Measurements from ENCODE around the gene FAXC. TPM values are rescaled to one million over a fixed set of nuclear protein-coding genes. Genes with fewer than 3 reads are reported as not detected.

FAXC gene
- total RNA-seq, 3 donors from 2014 or later, result 1.0 to 25.8 (median 2.0) TPM

DNA sequence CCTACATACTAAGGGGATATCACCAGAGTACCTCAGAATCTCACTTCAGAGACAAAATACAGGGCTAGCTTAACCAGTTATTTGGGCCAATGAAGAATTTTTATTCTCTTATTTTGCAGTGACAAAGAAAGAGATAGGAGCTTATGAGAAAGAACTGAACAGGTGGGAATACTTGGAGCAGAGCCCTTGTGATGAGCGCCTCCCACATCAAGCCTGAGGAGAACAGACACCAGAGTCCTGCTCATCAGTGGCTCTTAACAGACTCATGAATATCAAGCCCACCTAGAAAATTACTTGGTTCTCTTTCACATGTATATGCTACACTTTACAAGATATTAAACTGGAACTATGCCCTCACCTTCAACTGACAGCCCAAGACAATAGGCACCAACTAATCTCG, 99.0 kb downstream of the FAXC start:
- no peak for DNase-seq
- no peak for ATAC-seq
- TF ChIP-seq, protein P1, sequence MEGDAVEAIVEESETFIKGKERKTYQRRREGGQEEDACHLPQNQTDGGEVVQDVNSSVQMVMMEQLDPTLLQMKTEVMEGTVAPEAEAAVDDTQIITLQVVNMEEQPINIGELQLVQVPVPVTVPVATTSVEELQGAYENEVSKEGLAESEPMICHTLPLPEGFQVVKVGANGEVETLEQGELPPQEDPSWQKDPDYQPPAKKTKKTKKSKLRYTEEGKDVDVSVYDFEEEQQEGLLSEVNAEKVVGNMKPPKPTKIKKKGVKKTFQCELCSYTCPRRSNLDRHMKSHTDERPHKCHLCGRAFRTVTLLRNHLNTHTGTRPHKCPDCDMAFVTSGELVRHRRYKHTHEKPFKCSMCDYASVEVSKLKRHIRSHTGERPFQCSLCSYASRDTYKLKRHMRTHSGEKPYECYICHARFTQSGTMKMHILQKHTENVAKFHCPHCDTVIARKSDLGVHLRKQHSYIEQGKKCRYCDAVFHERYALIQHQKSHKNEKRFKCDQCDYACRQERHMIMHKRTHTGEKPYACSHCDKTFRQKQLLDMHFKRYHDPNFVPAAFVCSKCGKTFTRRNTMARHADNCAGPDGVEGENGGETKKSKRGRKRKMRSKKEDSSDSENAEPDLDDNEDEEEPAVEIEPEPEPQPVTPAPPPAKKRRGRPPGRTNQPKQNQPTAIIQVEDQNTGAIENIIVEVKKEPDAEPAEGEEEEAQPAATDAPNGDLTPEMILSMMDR (IDR thresholded peaks at IDR 0.05), result no peak
- H3K36me3 ChIP-seq (ENCODE audit: low read depth), result no peaks in the 10 kb centered on the region
- no peaks in the 10 kb centered on the region for H3K9me3 ChIP-seq
- intact Hi-C loops (cut with DNase I, micrococcal nuclease), result no loop called here
- no peaks in the 10 kb centered on the region for H3K4me1 ChIP-seq (ENCODE audit: low read depth)
- no peak overlapping the region for H3K4me3 ChIP-seq

DNA sequence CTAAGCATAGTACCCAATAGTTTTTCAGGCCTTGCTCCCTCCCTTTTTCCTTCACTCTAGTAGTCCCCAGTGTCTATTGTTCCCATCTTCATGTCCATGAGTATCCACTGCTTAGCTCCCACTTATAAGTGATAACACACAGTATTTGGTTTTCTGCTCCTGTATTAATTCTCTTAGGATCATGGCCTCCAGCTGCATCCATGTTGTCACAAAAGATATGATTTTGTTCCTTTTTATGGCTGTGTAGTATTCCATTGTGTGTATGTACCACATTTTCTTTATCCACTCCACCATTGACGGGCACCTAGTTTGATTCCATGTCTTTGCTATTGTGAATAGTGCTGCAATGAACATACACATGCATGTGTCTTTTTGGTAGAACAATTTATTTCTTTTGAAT, 102.9 kb downstream of the FAXC start:
- TF ChIP-seq, protein P1 (IDR thresholded peaks at IDR 0.05), result no peak
- ATAC-seq (no peak), DNase-seq (no peak)
- intact Hi-C loops (cut with DNase I, micrococcal nuclease), result no loop called here
- Histone ChIP-seq H3K4me3 (no peak overlapping the region), H3K36me3 (ENCODE audit: low read depth) (no peaks in the 10 kb centered on the region), H3K9me3 (no peaks in the 10 kb centered on the region), H3K4me1 (ENCODE audit: low read depth) (no peaks in the 10 kb centered on the region)

DNA sequence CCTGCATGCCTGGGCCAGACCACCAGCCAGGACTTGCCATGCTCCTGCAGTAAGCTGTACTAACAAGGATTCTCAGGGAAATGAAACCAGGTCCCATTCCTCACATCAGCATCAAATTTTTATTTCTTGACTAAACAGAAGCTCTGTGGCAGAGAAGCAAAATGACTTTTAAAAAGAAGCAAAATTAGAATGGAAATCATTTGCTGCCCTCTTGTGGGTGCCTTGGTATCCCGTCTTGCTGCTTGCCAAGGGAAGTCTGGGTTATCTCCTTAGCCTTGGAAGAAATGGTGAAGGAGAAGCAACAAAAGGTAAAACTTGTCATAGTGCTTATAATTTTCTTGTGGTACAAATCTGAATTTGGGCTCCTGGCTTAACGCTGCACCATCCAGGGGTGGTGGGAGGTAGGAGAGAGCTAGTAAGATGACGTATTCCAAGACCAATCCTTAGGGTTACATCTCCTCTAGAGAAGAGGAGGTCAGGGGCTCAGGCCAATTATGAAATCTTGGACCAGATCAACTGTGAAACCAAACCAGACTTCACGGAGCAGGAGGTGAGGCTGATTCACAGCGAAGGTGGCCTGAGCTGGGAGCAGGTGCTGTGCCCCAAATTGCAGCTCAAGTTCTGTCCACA, 107.5 kb downstream of the FAXC start:
- Histone ChIP-seq H3K4me3 (no peak overlapping the region), H3K4me1 (ENCODE audit: low read depth) (no peaks in the 10 kb centered on the region), H3K9me3 (no peaks in the 10 kb centered on the region), H3K36me3 (ENCODE audit: low read depth) (no peaks in the 10 kb centered on the region)
- intact Hi-C loops (cut with DNase I, micrococcal nuclease), result no loop called here
- ATAC-seq (no peak), DNase-seq (no peak)
- TF ChIP-seq, protein P1 (IDR thresholded peaks at IDR 0.05), result no peak

DNA sequence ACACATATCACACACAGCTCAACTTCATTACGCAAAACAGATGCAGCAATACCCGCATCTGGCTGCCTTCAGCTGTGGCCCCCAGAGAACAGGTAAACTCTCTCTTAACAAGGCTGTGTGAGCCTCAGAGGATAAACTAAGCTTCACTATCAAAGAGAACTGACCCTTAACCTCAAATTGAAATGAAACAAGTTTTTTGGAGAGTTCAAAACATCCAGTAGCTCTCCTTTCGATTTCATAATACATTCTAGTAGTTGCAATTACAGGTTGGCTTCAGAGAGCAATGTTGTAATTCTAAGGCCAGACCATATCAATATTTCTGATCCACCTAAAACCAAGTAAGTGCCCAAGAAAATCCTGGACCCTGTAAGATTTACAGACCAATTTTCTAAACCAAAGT, 113.5 kb downstream of the FAXC start:
- ATAC-seq (no peak), DNase-seq (no peak)
- intact Hi-C loops (cut with DNase I, micrococcal nuclease), result no loop called here
- no peak overlapping the region for H3K4me3 ChIP-seq
- H3K9me3 ChIP-seq, result no peaks in the 10 kb centered on the region
- no peaks in the 10 kb centered on the region for H3K36me3 ChIP-seq (ENCODE audit: low read depth)
- no peaks in the 10 kb centered on the region for H3K4me1 ChIP-seq (ENCODE audit: low read depth)
- TF ChIP-seq, protein P1 (IDR thresholded peaks at IDR 0.05), result no peak

DNA sequence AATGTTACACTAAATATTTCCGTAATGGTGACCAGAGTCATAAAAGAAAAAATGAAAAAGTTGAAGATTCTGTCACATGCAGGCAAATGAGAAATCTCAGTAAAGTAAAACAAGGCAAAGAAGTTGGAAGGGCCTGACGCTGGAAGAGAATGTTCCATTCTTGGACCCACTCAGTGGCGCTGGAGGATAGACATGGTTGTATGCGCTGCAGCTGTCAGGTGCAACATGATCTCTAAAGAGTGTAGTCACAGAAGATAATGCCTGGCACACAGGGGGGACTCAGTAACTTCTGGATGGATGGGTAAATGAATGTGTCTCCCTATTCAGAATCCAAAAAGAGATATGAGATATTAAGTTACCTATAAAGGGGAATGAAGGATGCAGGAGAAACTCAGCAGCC, 116.3 kb downstream of the FAXC start:
- no peak for DNase-seq
- Histone ChIP-seq H3K9me3 (no peaks in the 10 kb centered on the region), H3K4me1 (ENCODE audit: low read depth) (no peaks in the 10 kb centered on the region), H3K4me3 (no peak overlapping the region), H3K36me3 (ENCODE audit: low read depth) (no peaks in the 10 kb centered on the region)
- TF ChIP-seq, protein P1 (IDR thresholded peaks at IDR 0.05), result no peak
- intact Hi-C loops (cut with DNase I, micrococcal nuclease), result no loop called here
- ATAC-seq, result no peak

DNA sequence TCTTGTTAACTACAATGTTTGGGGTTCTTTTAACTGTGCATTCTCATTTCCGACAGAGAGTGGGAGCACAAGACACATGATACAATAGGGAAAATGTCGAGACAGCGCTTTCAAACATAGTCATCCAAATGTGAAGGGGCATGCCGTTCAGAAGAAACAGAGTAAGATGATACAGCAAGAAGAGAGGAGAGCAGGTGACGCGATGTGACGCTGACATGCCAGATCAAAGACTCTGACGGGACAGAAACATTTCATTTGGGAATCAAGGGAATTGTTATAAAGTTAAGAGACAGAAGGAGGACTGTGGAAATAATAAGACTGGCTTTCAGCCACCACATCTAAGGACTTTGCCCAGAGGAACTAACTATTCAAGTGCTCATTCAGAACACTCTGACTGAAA, 117.4 kb downstream of the FAXC start:
- Histone ChIP-seq H3K4me1 (ENCODE audit: low read depth) (no peaks in the 10 kb centered on the region), H3K4me3 (no peak overlapping the region), H3K9me3 (no peaks in the 10 kb centered on the region), H3K36me3 (ENCODE audit: low read depth) (no peaks in the 10 kb centered on the region)
- intact Hi-C loops (cut with DNase I, micrococcal nuclease), result no loop called here
- no peak for ATAC-seq
- TF ChIP-seq, protein P1 (IDR thresholded peaks at IDR 0.05), result no peak
- no peak for DNase-seq

Data from mucosa of descending colon (tissue), 3 donors.